ENCODE results near the gene DYNC1H1. TPM values are rescaled to one million over a fixed set of nuclear protein-coding genes. Genes with fewer than 3 reads are reported as not detected.
"Not testable (repeated sequence)": the region's sequence is repeated elsewhere in the genome, so short reads cannot be mapped to it uniquely, and the experiment has no call there.

Gene DYNC1H1
- total RNA-seq, 1 donor from 2014 or later, result 591 TPM

DNA sequence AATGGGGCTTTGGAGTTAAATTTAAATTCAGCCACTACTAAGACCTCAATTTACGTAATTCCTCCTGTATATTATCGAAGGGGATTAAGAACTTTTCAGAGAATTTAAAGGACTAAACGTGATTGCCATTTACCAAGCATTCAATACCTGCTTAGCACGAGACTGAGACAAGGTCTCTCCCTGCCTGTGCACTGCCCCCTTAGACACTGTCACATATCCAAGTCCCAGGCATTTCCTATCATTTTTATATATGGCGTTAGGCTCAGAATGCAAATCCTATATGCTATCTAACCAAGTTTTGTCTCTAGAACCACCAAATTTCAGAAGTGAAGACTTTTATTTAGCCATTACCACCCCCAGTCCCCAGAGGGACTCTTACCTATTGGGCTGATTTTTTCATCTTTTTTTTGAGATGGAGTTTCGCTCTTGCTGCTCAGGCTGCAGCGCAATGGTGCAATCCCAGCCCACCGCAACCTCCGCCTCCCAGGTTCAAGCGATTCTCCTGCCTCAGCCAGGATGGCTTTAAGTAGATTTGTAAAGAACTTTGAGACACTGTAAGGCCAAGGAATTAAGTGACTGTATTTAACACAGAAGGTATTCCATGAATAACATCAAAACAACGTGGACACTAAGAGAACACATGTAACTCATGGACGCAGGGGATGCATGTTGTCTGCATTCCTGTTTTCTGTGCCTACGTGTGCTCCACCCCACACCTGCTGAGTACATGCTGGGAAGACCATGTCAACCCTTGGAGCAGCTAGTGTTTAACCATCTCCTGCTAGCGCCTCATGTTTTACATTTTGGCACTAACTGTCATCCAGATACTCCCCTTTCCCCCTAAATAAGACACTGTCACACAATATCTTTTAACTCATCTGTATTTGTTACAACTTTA is 116.1 kb downstream of the DYNC1H1 start:
- peaks cover 65% of the 10 kb centered on the region for H3K36me3 ChIP-seq (ENCODE audit: insufficient read depth, low read length)
- H2AFZ ChIP-seq (ENCODE audit: low read depth, low read length), result no peak overlapping the region
- Mint-ChIP-seq H3K4me3 (ENCODE audit: unreplicated experiment) (no peak overlapping the region), H3K4me1 (ENCODE audit: low read depth, unreplicated experiment) (peaks cover 31% of the 10 kb centered on the region), H3K36me3 (ENCODE audit: low read depth, unreplicated experiment) (peaks cover 34% of the 10 kb centered on the region), H3K9me3 (ENCODE audit: unreplicated experiment) (no peaks in the 10 kb centered on the region), H3K27ac (ENCODE audit: unreplicated experiment) (no peak overlapping the region), H3K27me3 (ENCODE audit: low read depth, unreplicated experiment) (no peaks in the 10 kb centered on the region)
- DNase-seq (ENCODE audit: low read depth) (no peak), FAIRE-seq (no peak)
- peaks cover 50% of the 10 kb centered on the region for H3K79me2 ChIP-seq (ENCODE audit: insufficient read depth, low read length)
- peaks cover 22% of the 10 kb centered on the region for H3K4me1 ChIP-seq (ENCODE audit: insufficient read depth, low read length)
- no peak overlapping the region for H3K9ac ChIP-seq (ENCODE audit: low read length)
- H4K20me1 ChIP-seq (ENCODE audit: insufficient read depth, low read length), result peaks cover 63% of the 10 kb centered on the region
- no peaks in the 10 kb centered on the region for H3K27me3 ChIP-seq (ENCODE audit: insufficient read depth, low read length)
- H3K9me3 ChIP-seq (ENCODE audit: insufficient read depth, low read depth, low read length), result no peaks in the 10 kb centered on the region
- TF ChIP-seq CTCF (IDR thresholded peaks at IDR 0.05; ENCODE audit: insufficient read depth, low read depth, low read length) (no peak), EZH2 (IDR thresholded peaks at IDR 0.05; ENCODE audit: insufficient read depth, low read length) (no peak)
- no peak overlapping the region for H3K27ac ChIP-seq (ENCODE audit: low read depth, low read length)
- peak overlapping the region; percentile 96 for H3K4me2 ChIP-seq (ENCODE audit: low read length)
- no peak overlapping the region for H3K4me3 ChIP-seq (ENCODE audit: insufficient read depth, low read depth, low read length)

- FAIRE-seq (peak; percentile 45), DNase-seq (ENCODE audit: low read depth) (no peak)
- H3K27ac ChIP-seq (ENCODE audit: low read depth, low read length), result no peak overlapping the region
- peaks cover 24% of the 10 kb centered on the region for H3K4me1 ChIP-seq (ENCODE audit: insufficient read depth, low read length)
- no peaks in the 10 kb centered on the region for H3K9me3 Mint-ChIP-seq (ENCODE audit: unreplicated experiment)
- H3K27ac Mint-ChIP-seq (ENCODE audit: unreplicated experiment), result no peak overlapping the region
- no peak overlapping the region for H2AFZ ChIP-seq (ENCODE audit: low read depth, low read length)
- no peaks in the 10 kb centered on the region for H3K9me3 ChIP-seq (ENCODE audit: insufficient read depth, low read depth, low read length)
- peaks cover 39% of the 10 kb centered on the region for H3K36me3 Mint-ChIP-seq (ENCODE audit: low read depth, unreplicated experiment)
- no peak for TF ChIP-seq EZH2 (IDR thresholded peaks at IDR 0.05; ENCODE audit: insufficient read depth, low read length)
- TF ChIP-seq CTCF (IDR thresholded peaks at IDR 0.05; ENCODE audit: insufficient read depth, low read depth, low read length), result no peak
- peaks cover 60% of the 10 kb centered on the region for H3K79me2 ChIP-seq (ENCODE audit: insufficient read depth, low read length)
- no peaks in the 10 kb centered on the region for H3K27me3 ChIP-seq (ENCODE audit: insufficient read depth, low read length)
- H3K4me2 ChIP-seq (ENCODE audit: low read length), result peak overlapping the region; percentile 96
- peaks cover 73% of the 10 kb centered on the region for H4K20me1 ChIP-seq (ENCODE audit: insufficient read depth, low read length)
- no peak overlapping the region for H3K4me3 Mint-ChIP-seq (ENCODE audit: unreplicated experiment)
- no peak overlapping the region for H3K9ac ChIP-seq (ENCODE audit: low read length)
- H3K4me1 Mint-ChIP-seq (ENCODE audit: low read depth, unreplicated experiment), result peaks cover 33% of the 10 kb centered on the region
- H3K36me3 ChIP-seq (ENCODE audit: insufficient read depth, low read length), result peaks cover 71% of the 10 kb centered on the region
- H3K4me3 ChIP-seq (ENCODE audit: insufficient read depth, low read depth, low read length), result no peak overlapping the region
- H3K27me3 Mint-ChIP-seq (ENCODE audit: low read depth, unreplicated experiment), result no peaks in the 10 kb centered on the region
Measured at GRCh38 chr14:102081231-102082080, 117.1 kb downstream of the DYNC1H1 start.

- H3K27ac ChIP-seq (ENCODE audit: low read depth, low read length); H3K27me3 ChIP-seq (ENCODE audit: insufficient read depth, low read length); H2AFZ ChIP-seq (ENCODE audit: low read depth, low read length); H3K9me3 Mint-ChIP-seq (ENCODE audit: unreplicated experiment); FAIRE-seq; H3K9me3 ChIP-seq (ENCODE audit: insufficient read depth, low read depth, low read length); DNase-seq (ENCODE audit: low read depth); H3K27me3 Mint-ChIP-seq (ENCODE audit: low read depth, unreplicated experiment): not testable (repeated sequence)
- H3K36me3 ChIP-seq (ENCODE audit: insufficient read depth, low read length), result peaks cover 65% of the 10 kb centered on the region
- Mint-ChIP-seq H3K36me3 (ENCODE audit: low read depth, unreplicated experiment) (peaks cover 31% of the 10 kb centered on the region), H3K27ac (ENCODE audit: unreplicated experiment) (peak overlapping the region; percentile 7), H3K4me1 (ENCODE audit: low read depth, unreplicated experiment) (peaks cover 38% of the 10 kb centered on the region), H3K4me3 (ENCODE audit: unreplicated experiment) (peak overlapping the region; percentile 95)
- H4K20me1 ChIP-seq (ENCODE audit: insufficient read depth, low read length), result peaks cover 69% of the 10 kb centered on the region
- peak overlapping the region; percentile 93 for H3K4me3 ChIP-seq (ENCODE audit: insufficient read depth, low read depth, low read length)
- peaks cover 35% of the 10 kb centered on the region for H3K4me1 ChIP-seq (ENCODE audit: insufficient read depth, low read length)
- peak overlapping the region; percentile 97 for H3K9ac ChIP-seq (ENCODE audit: low read length)
- peaks cover 69% of the 10 kb centered on the region for H3K79me2 ChIP-seq (ENCODE audit: insufficient read depth, low read length)
- H3K4me2 ChIP-seq (ENCODE audit: low read length), result peak overlapping the region; percentile 96
Measured at GRCh38 chr14:102084522-102084921, 120.1 kb downstream of the DYNC1H1 start.

All from astrocyte (in vitro differentiated cells and primary cell).